ENCODE results near the gene DNAJC4. TPM values are rescaled to one million over a fixed set of nuclear protein-coding genes. Genes with fewer than 3 reads are reported as not detected.

Gene DNAJC4
- total RNA-seq, 1 donor from 2014 or later, result 7.2 TPM

GRCh38 chr11:64255135-64256128, 25.1 kb downstream of the DNAJC4 start:
- no peak for DNase-seq (ENCODE audit: low read depth)

GRCh38 chr11:64256300-64256699, 26.0 kb downstream of the DNAJC4 start:
- DNase-seq (ENCODE audit: low read depth), result no peak

- no peak for DNase-seq (ENCODE audit: low read depth)
Observed at GRCh38 chr11:64258356-64258755, 28.0 kb downstream of the DNAJC4 start.

- DNase-seq (ENCODE audit: low read depth), result no peak
Observed at GRCh38 chr11:64258946-64259532, 28.7 kb downstream of the DNAJC4 start.

GRCh38 chr11:64259533-64260067, 29.3 kb downstream of the DNAJC4 start:
- DNase-seq (ENCODE audit: low read depth), result no peak

GRCh38 chr11:64260147-64260708, 29.9 kb downstream of the DNAJC4 start:
- DNase-seq (ENCODE audit: low read depth), result no peak

GRCh38 chr11:64261556-64262080, 31.3 kb downstream of the DNAJC4 start:
- no peak for DNase-seq (ENCODE audit: low read depth)

GRCh38 chr11:64262271-64263002, 32.1 kb downstream of the DNAJC4 start:
- DNase-seq (ENCODE audit: low read depth), result no peak

- DNase-seq (ENCODE audit: low read depth), result peak; percentile 75
Observed at GRCh38 chr11:64263021-64263946, 32.9 kb downstream of the DNAJC4 start.

GRCh38 chr11:64263947-64264317, 33.6 kb downstream of the DNAJC4 start:
- no peak for DNase-seq (ENCODE audit: low read depth)

GRCh38 chr11:64264371-64264852, 34.1 kb downstream of the DNAJC4 start:
- no peak for DNase-seq (ENCODE audit: low read depth)

GRCh38 chr11:64265176-64266160, 35.1 kb downstream of the DNAJC4 start:
- DNase-seq (ENCODE audit: low read depth), result no peak

- DNase-seq (ENCODE audit: low read depth), result no peak
Observed at GRCh38 chr11:64266339-64266738, 36.0 kb downstream of the DNAJC4 start.

- peak; percentile 42 for DNase-seq (ENCODE audit: low read depth)
Observed at GRCh38 chr11:64267207-64267945, 37.0 kb downstream of the DNAJC4 start.

- DNase-seq (ENCODE audit: low read depth), result peak; percentile 57
Observed at GRCh38 chr11:64268025-64268892, 37.9 kb downstream of the DNAJC4 start.

- DNase-seq (ENCODE audit: low read depth), result peak; percentile 59
Observed at GRCh38 chr11:64268893-64269539, 38.7 kb downstream of the DNAJC4 start.

Data from myocyte (in vitro differentiated cells).